OCI-LY3 (cell line): Measurements from ENCODE around the gene SPNS3.

Experiments
- EZH2phosphoT487 ChIP-seq: fragments of 200-600 bp; shearing (Covaris generic); IDR thresholded peaks from 2 replicates; pipeline ENCODE4 v1.6.1; 2018; ENCODE audit warnings: antibody characterized with exemption, mixed run types, low read depth
- TF ChIP-seq, protein P1 (sequence below): fragments of 200-600, 300-600 bp; sonication (generic); IDR thresholded peaks from 2 replicates; pipeline ENCODE4 v1.5.1; 2014; ENCODE audit warnings: antibody characterized with exemption, low read length, low read depth

DNA sequence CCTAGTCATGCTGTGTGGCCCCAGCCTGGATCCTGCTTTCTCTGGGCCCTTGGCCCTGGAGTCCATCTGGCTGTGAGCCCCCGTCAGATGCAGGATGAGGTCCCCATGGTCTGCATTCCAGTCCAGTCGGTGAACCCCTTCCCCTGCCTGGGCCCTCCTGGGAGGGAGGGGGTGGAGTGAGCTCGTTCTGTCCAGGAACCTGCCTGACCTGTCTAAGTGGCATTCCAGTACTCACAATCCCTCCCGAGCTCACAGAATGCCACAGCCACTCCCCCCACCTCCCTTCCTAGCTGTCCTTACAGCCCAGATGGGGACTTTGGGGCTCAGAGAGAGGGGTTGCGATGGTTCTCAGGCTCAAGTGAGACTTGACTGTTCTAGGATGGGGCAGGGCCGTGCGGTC is 80.5 kb downstream of the SPNS3 start:
- TF ChIP-seq, protein P1, sequence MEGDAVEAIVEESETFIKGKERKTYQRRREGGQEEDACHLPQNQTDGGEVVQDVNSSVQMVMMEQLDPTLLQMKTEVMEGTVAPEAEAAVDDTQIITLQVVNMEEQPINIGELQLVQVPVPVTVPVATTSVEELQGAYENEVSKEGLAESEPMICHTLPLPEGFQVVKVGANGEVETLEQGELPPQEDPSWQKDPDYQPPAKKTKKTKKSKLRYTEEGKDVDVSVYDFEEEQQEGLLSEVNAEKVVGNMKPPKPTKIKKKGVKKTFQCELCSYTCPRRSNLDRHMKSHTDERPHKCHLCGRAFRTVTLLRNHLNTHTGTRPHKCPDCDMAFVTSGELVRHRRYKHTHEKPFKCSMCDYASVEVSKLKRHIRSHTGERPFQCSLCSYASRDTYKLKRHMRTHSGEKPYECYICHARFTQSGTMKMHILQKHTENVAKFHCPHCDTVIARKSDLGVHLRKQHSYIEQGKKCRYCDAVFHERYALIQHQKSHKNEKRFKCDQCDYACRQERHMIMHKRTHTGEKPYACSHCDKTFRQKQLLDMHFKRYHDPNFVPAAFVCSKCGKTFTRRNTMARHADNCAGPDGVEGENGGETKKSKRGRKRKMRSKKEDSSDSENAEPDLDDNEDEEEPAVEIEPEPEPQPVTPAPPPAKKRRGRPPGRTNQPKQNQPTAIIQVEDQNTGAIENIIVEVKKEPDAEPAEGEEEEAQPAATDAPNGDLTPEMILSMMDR: no peak
- TF ChIP-seq EZH2phosphoT487: no peak
